T follicular helper cell (primary cell): Measurements from ENCODE around the gene DHX34.
"Not testable (repeated sequence)": the region's sequence is repeated elsewhere in the genome, so short reads cannot be mapped to it uniquely, and the experiment has no call there.

ENCODE experiments used
- DNase-seq: peaks from one replicate; pipeline ENCODE4 v3.0.0-alpha.2; 2020; ENCODE audit warnings: low read depth

The DHX34 gene

DNA sequence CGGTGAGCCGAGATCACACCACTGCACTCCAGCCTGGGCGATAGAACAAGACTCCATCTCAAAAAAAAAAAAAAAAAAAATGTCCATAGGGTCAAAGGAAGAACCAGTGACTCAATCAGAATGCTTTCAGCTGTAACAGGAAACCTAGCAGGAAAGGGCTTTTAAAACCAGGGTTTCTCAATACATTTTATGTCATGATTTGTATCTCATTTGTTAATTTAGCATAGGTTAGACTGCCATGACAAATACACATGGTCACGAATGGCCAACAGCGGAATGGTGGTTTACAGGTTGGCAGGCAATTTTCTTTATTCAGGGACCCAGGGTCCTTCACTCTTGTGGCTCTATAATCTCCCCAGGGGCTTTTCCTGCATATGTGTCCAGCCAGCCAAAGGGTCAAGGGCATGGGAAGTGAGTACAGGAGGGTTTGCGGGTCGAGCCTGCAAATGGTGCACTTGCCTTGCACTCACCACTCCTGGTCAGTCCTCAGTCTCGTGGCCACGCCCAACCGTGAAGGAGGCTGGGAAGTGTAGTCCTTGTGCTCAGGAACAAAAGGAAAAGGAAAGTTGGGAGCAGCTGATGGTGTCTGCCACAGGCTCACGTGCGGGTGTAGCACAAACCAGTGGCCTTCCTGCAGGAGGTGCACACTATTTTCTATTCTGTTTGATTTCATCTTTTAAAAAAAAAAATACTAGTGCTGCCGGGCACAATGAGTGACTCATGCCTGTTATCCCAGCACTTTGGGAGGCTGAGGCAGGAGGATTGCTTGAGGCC is 14.8 kb downstream of the DHX34 start:
- no peak for DNase-seq

DNA sequence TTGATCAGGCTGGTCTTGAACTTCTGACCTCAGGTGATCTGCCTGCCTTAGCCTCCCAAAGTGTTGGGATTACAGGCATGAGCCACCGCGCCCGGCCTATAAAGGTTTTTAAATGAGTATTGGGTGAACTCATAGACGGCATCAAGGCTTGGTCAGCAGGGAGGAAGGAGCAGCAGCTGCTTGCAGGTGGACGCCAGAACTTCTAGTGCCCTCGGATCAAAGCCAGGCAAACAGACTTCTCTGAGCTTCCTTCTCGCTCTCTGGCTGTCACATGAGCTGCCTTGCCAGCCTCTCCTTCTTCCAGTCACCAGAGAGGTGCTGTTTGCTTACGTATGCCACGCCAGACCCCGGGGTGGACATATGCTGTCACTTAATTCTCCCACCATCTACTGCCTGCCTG is 16.3 kb downstream of the DHX34 start:
- DNase-seq, result not testable (repeated sequence)

DNA sequence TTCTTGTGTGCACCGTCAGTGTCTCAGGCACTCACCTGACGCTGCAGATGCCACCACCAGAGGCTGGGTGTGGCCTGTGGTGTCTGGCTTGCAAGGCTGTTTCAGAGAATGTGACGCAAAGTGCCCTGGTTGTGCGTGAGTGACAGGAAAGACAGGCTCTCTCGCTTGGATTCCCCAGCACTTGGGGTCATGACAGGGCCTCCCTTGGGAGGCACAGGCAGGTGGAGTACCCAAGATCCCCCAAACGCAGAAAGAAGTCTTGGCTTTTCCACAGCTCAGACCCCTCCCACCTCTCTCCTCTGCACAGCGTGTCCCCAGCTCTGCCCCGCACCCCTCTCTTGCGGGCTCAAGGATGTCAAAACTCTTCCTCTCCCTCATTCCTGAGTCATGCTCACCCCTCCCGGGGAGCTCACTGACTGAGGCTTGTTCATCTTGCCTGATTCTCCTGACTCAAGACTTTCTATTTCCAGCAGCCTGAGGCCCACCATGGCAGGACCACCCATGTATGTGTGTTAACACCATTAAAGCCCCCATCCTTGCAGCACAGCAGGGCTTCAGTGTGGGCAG is 21.0 kb downstream of the DHX34 start:
- no peak for DNase-seq

DNA sequence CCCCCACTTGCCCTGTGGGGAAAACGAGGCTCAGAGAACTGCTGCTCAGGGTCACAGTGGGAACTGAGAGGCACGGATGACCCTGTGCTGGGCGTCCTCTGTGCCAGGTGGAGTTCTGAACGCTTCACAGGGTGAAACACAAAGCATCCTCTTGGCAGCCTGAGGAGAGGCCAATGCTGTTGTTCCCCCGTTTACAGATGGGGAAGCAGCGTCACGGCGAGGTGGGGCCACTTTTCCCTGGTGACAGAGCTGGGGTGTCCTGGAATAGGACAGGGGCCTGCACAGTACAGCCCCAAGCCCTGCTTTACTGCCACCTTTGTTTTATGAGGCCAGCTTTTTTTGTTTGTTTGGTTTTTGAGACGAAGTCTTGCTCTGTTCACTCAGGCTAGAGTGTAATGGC is 22.1 kb downstream of the DHX34 start:
- no peak for DNase-seq

DNA sequence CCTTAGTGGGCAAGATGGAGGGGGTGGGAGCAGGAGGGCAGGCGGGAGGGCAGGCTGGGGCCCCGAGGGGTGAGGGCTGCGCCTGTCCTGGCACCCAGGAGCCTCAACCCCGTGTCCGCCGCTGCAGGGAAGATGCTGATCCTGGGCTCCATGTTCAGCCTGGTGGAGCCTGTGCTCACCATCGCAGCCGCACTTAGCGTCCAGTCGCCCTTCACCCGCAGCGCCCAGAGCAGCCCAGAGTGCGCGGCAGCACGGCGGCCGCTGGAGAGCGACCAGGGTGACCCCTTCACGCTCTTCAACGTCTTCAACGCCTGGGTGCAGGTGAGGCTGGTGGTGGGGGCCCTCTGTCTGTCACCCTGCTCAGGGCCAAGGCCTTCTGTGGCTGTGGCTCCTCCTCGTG is 23.5 kb downstream of the DHX34 start:
- no peak for DNase-seq

DNA sequence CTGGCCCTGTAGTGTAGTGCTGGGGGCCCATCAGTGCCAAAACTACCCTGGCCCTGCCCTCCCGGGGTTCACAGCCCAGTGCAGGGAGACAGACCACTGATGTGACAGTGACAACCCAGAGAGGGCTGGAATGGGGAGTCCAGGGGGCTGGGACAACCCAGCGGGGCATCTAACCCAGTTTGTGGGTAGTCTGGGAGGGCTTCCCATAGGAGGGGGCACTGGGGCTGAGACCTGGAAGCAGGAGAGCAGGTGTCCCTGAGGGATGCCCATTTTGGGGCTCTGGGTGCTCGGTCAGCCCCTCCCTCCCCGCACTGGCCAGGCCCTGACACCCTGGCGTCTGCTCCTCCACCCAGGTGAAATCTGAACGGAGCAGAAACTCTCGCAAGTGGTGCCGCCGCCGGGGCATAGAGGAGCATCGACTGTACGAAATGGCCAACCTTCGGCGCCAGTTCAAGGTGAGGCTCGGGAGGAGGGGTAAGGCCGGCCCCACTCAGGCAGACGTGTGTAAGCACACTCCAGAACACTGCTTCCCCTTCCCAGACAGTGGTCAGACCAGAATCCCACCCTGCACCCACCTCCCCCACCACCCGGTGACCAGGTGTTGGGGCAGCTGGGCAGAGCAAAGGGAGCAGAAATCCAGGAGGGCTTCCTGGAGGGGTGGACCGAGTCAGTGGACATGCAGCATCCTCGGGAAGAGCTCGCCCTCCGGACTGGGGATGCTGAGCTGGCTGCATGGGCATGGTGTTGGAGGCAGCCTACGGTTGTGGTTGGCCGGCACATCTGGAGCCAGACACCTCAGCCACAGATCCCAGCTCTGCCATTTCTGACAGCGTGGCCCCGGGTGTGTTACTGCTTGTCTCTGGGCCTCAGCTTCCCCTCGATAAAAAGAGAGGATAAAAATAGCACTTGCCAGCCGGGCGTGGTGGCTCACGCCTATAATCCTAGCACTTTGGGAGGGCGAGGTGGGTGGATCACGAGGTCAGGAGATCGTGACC is 24.4 kb downstream of the DHX34 start:
- no peak for DNase-seq

DNA sequence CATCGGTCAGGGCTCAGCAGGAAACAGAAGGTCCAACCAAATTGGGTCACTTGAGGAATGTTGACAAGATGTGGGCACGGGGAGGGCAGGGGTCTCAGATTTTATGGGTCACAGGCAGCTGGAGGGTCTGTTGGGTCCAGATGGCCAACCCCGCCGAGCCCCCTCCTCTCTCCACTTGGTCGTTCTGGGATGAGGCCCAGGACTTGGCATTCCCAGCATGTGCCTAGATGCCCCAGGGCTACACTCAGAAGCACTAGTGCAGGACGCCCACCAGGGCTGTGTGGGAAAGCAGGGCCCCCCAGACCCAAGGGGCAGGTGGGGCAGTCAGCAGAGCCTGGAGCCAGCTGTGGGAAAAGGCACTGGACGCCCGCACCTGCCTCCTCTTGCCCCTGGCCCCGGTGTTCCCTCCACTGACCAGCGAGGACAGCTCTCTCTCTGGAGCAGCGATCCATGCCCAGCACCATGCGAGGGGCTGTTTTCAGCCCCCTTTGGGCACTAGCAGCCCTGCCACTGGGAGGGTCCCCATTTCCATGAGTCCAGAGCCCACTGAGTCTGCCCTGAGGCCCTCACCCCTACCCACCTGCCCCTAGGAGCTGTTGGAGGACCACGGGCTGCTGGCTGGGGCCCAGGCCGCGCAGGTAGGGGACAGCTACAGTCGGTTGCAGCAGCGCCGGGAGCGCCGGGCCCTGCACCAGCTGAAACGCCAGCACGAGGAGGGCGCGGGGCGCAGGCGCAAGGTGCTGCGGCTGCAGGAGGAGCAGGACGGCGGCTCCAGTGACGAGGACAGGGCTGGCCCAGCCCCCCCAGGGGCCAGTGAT is 26.0 kb downstream of the DHX34 start:
- DNase-seq, result no peak

DNA sequence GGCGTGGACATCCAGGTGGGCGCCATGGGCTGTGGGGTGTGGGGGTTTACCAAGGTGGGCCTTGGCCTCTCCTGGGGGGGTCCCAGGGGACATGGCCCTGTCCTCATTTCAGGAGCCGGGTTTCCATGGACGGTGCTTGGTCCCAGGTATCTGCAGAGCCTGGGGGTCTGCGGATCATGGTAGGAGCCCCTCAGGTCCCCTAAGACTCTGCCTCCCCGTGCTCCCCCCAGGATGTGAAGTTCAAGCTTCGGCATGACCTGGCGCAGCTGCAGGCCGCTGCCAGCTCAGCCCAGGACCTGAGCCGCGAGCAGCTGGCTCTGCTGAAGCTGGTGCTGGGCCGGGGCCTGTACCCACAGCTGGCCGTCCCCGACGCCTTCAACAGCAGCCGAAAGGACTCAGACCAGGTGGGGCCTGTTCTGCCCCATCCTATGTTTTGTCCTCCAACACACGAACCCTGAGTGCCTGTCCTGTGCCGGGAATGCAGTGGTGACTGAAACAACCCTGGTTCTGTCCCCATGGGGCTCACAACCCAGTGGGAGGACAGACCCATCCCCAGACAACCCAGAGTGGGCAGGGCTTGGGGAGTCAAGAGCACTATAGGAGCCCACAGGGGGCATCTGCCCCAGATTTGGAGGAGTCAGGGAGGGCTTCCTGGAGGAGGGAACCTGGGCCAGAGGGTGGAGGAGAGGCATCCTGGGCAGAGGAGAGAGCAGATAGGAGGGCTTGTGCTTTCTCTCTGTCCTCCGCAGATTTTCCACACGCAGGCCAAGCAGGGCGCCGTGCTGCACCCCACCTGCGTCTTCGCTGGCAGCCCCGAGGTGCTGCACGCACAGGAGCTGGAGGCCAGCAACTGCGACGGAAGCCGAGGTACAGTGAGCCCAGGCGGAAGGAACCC is 26.8 kb downstream of the DHX34 start:
- DNase-seq, result no peak

DNA sequence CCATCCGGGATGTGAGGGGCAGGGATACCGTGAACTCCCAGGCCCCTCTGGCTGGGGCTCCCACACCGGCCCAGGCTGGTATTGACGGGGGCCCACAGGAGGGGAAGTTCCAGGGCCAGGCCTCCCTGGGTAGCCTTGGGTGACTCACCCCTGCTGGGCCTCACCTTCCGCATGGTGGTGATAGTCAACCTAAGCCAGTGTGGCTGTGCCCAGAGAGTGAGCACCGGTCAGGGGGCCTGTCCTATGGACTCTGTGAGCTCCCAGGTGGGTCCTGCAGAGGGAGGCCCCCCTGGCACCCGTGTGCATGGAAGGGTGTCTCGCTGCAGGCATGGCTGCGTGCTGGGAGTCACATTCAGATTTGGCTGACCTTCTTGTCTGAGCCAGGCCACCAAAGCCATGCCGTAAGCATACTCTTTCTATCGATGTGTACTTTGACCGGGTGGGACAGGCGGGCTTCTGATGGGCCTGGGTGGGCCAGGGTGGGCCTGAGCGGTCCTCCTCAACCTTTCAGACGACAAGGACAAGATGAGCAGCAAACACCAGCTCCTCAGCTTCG is 27.6 kb downstream of the DHX34 start:
- no peak for DNase-seq

DNA sequence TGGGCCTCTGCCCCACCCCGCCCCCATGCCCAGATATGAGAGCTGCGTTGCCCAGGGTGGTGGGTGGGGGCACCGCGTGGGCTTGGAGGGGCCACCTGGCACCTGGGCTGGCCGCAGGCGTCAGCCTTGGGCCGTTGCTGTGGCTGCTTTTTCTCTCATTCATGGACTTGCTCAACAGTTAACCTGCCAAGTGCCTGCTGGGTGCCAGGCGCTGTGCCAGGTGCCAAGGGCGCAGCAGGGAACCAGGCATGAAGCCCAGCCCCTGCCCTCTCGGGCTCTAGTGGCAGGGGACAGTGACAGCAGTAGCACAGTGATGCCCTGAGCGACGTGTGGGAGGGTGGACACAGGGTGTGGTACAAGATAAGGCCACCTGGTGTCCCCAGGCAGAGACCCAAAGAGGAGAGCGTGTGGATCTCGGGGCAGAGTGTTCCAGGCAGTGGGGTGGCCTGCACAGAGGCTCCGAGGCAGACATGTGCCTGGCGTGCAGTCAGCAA is 28.1 kb downstream of the DHX34 start:
- DNase-seq, result no peak

DNA sequence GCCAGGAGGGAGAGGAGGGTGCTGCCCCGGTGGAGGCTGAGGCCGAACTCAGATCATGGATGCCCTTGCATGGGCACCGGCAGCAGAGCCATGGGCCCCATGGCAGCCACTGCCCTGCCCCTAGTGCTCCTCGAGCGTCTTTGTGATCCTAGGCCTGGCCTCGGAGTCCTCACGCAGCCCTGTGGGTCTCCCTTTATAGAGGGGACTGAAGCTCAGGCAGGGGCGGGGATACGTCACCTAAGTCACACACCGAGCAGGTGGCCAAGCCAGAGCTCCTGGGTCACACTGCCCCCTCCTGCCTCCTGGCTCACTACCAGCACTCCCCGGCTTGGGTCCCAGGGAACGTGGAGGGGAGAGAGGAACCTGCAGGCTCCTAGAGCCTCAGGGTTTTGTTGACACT is 28.7 kb downstream of the DHX34 start:
- no peak for DNase-seq

DNA sequence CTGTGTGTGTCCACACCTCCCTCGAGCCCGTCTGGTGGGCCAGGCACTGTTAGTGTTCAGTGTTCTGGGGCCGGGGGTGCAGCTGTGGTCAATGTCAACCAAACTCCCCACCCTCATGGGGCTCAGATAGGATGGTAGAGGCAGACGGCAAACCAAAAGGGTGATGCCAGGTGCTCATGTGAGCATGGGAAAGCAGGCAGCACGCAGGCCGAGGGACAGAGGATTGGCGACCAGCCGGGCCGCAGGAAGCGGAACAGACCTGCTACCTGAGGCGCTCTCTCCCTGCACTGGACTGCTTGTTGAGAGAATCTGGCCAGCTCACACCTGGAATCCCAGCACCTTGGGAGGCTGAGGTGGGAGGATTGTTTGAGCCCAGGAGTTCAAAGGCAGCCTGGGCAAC is 29.1 kb downstream of the DHX34 start:
- DNase-seq, result no peak

DNA sequence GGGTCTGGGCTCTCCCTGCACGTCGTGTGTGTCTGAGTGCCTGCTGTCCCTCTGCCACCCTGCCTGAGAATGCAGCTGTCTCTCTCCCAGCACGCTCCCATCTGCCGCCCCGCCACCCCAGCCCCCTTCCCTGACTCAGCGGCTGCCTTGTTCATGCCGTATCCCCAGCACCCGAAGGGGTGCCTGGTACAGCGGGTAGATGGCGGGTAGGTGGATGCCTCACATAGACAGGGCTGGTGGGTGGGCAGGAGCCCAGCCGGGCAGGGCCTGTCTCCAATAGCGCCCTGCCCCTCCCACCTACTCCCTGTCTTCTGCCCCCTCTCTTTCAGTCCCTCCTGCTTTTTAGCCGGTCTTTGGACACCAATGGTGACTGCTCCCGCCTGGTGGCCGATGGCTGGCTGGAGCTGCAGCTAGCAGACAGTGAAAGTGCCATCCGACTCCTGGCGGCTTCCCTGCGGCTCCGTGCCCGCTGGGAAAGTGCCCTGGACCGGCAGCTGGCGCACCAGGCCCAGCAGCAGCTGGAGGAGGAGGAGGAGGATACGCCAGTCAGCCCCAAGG is 30.3 kb downstream of the DHX34 start:
- DNase-seq, result no peak

DNA sequence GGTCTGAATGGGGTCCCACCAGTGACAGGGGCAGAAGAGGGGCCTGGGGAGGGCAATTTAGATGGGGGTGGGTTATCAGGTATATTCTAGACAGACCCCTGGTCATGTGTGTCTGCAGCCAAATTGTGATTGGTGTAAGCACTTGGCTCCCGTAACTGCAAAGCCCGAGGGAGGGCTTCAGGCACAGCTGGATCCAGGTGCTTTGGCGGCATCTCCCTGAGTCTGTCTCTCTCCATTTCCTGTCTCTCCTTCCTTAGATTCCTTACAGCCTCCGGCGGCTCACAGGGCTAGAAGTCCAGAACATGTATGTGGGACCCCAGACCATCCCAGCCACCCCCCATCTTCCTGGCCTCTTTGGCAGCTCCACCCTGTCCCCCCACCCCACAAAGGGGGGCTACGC is 31.4 kb downstream of the DHX34 start:
- no peak for DNase-seq

DNA sequence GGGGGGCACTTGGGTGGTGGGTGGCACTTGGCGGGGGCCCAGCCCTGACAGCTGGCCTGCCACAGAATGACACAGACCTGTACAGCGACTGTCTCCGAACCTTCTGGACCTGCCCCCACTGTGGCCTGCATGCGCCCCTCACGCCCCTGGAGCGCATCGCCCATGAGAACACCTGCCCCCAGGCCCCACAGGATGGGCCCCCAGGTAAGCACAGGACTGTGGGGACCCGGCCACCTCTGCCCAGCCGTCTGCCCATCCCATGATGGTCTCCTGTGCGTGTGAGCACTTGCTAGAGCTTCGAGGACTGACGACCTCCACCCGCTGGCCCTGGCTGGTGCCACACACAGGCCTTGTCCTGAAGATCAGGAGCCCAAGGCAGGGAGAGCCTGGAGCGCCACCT is 32.0 kb downstream of the DHX34 start:
- DNase-seq, result no peak

DNA sequence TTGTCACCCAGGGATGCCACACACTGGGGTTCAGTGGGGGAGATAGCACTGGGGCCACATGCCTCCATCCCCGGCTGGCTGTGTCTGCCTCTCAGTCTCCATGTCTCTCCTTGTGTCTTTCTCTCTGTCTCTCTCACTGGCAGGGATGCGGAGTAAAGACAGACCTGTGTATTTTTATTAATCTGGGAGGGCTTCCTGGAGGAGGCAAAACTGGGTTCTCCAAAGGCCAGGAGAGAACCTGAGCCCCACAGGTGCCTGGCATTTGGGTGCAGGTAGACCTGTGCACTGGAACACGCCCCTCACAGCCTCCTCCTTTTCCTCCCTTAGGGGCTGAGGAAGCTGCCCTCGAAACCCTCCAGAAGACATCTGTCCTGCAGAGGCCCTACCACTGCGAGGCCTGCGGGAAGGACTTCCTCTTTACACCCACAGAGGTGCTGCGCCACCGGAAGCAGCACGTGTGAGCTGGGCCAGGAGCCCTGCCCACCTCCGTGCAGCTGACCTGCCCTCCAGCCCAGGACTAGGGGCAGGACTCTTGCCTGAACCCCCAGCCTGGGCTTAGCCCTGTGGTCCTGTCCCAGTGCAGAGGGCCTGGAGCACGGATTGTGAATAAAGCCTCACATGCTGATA is 32.7 kb downstream of the DHX34 start:
- no peak for DNase-seq

DNA sequence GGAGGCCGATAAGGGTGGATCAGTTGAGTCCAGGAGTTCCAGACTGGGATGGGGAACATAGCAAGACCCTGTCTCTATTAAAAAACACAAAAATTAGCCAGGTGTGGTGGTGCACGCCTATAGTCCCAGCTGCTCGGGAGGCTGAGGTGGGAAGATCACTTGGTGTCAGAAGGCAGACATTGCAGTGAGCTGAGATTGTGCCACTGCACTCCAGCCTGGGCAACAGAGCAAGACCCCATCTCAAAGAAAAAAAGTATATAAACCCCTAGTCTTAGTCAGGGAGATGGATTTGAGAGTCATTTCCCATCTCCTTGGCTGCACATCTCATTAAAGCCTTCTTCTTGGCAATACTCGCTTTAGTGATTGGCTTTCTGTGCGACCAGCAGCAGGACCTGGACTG is 34.8 kb downstream of the DHX34 start:
- DNase-seq, result not testable (repeated sequence)

DNA sequence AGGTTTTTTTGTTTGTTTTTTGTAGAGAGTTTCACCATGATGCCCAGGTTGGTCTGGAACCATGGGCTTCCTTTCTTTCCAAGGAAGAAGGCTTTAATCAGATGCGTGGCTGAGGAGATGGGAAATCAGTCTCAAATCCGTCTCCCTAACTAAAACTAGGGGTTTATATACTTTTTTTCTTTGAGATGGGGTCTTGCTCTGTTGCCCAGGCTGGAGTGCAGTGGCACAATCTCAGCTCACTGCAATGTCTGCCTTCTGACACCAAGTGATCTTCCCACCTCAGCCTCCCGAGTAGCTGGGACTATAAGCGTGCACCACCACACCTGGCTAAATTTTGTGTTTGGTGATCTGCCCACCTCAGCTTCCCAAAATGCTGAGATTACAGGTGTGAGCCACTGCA is 35.4 kb downstream of the DHX34 start:
- DNase-seq, result not testable (repeated sequence)

DNA sequence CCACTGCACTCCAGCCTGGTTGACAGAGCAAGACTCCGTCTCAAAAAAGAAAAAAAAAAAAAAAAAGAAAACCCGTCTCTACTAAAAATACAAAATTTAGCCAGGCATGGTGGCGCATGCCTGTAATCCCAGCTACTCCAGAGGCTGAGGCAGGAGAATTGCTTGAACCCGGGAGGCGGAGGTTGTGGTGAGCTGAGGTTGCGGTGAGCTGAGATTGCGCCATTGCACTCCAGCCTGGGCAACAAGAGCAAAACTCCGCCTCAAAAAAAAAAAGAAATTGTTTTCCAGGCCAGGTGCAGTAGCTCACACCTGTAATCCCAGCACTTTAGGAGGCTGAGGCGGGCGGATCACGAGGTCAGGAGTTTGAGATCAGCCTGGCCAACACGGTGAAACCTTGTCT is 37.5 kb downstream of the DHX34 start:
- DNase-seq, result not testable (repeated sequence)
